HUES48 (cell line): Measurements from ENCODE around the gene RGS7.

Experiments used
- H3K27ac ChIP-seq: one replicate; pipeline ENCODE4 v1.7.0; 2013; ENCODE audit warnings: low read depth, low read length, inconsistent platforms
- H3K27me3 ChIP-seq: 2 replicates; pipeline ENCODE4 v1.6.1; 2013; ENCODE audit warnings: mild to moderate bottlenecking, low read length; ENCODE audit not compliant: control insufficient read depth, insufficient read depth
- H3K36me3 ChIP-seq: 2 replicates; pipeline ENCODE4 v1.6.1; 2013; ENCODE audit warnings: low read length; ENCODE audit not compliant: control insufficient read depth, insufficient read depth
- H3K4me1 ChIP-seq: 2 replicates; pipeline ENCODE4 v1.6.1; 2013; ENCODE audit warnings: mild to moderate bottlenecking, low read length; ENCODE audit not compliant: control insufficient read depth, insufficient read depth
- H3K4me3 ChIP-seq: 2 replicates; pipeline ENCODE4 v1.5.1; 2013; ENCODE audit warnings: mild to moderate bottlenecking, low read depth, low read length
- H3K9ac ChIP-seq: 2 replicates; pipeline ENCODE4 v1.6.1; 2013; ENCODE audit warnings: mild to moderate bottlenecking, low read depth, low read length, moderate library complexity
- H3K9me3 ChIP-seq: 2 replicates; pipeline ENCODE4 v1.6.1; 2013; ENCODE audit warnings: low read length; ENCODE audit not compliant: control insufficient read depth, insufficient read depth

RGS7 gene

DNA sequence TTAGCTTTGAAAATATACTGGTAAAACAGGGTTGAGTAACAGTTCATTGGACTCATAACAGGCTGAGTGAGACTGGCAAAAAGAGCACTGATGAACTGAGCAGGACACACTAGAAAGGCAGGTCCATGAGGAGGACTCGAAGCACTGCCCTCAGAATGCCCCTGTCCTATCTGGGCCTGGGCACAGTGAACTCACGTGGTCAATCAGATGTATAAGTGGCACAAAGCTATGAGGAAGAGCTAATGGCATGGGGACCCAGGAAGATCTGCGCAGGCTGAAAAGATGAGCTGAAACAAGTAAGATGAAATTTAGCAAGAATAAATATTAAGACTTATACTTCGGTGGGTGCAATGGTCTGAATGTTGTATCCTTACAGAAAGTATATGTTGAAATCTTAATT is 9.2 kb upstream of the RGS7 start:
- no peaks in the 10 kb centered on the region for H3K4me1 ChIP-seq
- no peak overlapping the region for H3K4me3 ChIP-seq
- H3K27ac ChIP-seq = no peak overlapping the region
- H3K27me3 ChIP-seq = no peaks in the 10 kb centered on the region
- H3K36me3 ChIP-seq = no peaks in the 10 kb centered on the region
- H3K9me3 ChIP-seq = no peaks in the 10 kb centered on the region
- no peak overlapping the region for H3K9ac ChIP-seq

DNA sequence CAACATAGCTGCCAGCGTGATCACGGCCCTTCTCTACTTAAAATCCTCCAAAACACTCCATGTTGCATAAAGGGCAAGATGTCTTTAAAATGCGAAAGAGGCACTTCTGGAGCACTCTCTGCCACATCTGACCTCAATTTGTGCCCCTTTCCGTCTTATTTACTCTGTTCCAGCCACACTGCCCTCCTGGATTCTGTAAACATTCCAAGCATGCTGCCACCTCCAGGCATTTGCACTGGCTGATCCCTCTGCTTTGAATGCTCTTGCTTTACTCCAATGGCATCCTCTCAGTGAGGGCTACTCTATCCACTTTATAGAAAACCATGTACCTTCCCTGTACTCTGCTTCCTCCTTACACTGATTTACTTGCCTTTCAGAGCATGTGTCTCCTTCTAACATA is 5.3 kb upstream of the RGS7 start:
- H3K4me3 ChIP-seq = no peak overlapping the region
- H3K27ac ChIP-seq = no peak overlapping the region
- H3K9me3 ChIP-seq = no peaks in the 10 kb centered on the region
- H3K9ac ChIP-seq = no peak overlapping the region
- peaks cover 13% of the 10 kb centered on the region for H3K27me3 ChIP-seq
- H3K4me1 ChIP-seq = 0 out of 2 replicates have a peak, but pooled peaks cover 3% of the 10 kb centered on the region
- no peaks in the 10 kb centered on the region for H3K36me3 ChIP-seq

DNA sequence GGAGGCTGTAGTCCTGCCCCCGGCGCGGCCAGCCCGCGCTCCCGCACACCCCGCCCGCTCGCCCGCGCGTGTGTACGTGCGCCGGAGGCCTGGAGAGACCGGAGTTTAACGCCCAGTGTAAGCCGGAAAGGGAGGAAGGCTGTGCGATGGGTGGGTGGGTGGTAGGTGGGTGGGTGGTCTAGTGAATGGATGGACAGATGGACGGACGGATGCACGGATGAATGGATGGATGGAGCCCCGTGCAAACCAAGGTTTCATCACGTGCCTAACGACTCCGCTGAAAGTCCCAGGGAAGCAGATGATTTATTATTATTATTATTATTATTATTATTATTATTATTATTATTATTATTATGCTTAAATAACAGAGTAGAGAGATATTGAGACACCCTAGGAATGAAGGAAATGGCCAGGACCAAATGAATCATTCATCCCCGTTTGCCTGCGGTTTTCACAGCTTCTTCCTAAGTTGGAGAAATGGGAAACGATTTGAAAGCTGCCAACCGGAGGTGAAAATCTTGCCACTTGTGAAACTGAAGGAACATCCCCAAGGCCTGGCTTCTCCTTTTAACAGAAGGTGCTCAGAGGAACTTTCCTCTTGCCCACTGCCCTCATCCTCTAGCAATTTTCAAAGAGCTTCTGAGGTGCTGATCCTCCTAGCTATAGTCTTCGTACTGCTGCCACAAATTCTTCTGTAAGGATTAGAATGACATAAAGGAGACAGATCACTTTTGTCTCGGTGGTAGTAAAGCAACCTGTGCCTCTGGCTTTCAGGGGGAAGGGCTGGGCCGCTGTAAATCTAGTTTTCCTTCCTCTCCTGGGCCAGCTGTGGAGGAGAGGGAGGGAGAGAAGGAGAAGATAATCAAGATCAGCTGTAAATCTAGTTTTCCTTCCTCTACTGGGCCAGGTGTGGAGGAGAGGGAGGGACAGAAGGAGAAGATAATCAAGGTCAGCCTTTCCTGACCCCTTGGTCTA is 648 bp upstream of the RGS7 start:
- no peaks in the 10 kb centered on the region for H3K36me3 ChIP-seq
- H3K27ac ChIP-seq = no peak overlapping the region
- H3K9me3 ChIP-seq = no peaks in the 10 kb centered on the region
- H3K4me1 ChIP-seq = peaks cover 3% of the 10 kb centered on the region; the same call in 1 of the 2 replicates
- H3K9ac ChIP-seq = no peak overlapping the region
- H3K4me3 ChIP-seq = peak overlapping the region; percentile 78
- peaks cover 32% of the 10 kb centered on the region for H3K27me3 ChIP-seq

DNA sequence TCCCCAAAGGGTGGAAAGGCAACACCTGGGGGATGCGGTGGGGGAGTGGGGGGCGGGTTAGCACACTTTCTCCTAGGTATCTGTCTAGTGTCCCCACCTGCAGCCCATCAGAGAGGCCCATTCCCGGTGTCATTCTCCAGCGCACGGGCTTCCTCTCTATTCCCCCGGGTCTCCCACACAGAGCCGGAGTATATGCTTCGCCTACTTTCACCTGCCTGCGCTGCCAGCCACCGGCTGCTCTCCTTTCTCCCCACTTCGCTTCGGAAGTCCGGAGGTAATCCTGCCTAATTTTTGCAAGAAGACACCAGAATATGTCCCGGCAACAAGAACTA is 852 bp downstream of the RGS7 start:
- Histone ChIP-seq H3K27me3 (peaks cover 32% of the 10 kb centered on the region), H3K4me3 (peak overlapping the region; percentile 78), H3K9me3 (no peaks in the 10 kb centered on the region), H3K4me1 (peaks cover 3% of the 10 kb centered on the region; the same call in 1 of the 2 replicates), H3K9ac (no peak overlapping the region), H3K27ac (no peak overlapping the region), H3K36me3 (no peaks in the 10 kb centered on the region)

DNA sequence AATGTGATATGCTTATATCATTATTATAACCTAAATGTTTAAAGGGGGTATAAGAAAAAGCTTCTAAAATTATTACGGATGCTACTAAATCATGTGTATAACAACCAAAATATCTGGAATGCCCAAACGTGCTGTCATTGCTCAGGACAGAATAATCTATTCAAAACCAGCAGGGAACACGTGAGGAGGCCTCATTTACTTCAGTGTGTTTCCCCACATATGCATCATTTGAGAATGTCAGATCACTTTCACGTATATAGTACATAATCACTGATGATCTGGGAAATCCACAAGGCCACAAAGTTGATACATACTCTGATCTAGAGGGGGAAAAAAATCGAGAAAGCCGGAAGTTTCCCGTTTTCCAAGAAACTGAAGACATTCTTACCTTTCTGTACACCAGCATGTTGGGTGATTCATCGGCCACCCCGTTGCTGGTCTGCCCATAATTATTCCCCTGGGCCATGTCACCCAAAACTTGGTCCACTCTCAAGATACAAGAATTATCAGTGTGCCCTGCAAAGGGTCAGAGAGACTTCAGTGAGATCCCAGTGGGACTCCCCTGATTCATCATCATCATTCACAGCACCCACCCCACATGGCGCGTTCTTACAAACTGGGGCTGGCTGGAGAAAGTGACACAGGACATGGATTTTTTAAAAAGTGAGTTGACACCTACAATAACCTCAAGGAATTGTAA is 1.5 kb downstream of the RGS7 start:
- H3K27ac ChIP-seq = no peak overlapping the region
- H3K27me3 ChIP-seq = peaks cover 32% of the 10 kb centered on the region
- H3K36me3 ChIP-seq = no peaks in the 10 kb centered on the region
- no peak overlapping the region for H3K4me3 ChIP-seq
- peaks cover 3% of the 10 kb centered on the region; the same call in 1 of the 2 replicates for H3K4me1 ChIP-seq
- H3K9ac ChIP-seq = no peak overlapping the region
- H3K9me3 ChIP-seq = no peaks in the 10 kb centered on the region

DNA sequence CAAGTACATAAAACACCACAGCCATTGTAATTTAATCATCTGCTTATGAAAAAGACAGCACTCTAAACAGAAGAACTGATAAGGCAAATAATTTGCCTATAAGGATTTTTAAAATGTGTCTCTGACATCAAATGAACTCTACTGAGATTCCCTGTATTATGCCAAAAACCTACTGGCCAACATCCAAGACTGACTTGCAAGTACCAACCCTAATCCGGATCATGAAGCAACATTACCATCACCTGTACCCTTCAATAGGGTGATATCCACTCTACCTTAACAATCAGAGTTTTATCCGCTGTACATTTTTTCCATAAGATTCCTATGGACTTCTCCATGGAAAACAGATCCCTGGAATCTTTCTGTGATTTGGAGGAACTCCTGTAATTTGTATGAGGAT is 4.6 kb downstream of the RGS7 start:
- no peaks in the 10 kb centered on the region for H3K9me3 ChIP-seq
- peaks cover 19% of the 10 kb centered on the region for H3K27me3 ChIP-seq
- H3K4me1 ChIP-seq = no peaks in the 10 kb centered on the region; the same call in 1 of the 2 replicates

DNA sequence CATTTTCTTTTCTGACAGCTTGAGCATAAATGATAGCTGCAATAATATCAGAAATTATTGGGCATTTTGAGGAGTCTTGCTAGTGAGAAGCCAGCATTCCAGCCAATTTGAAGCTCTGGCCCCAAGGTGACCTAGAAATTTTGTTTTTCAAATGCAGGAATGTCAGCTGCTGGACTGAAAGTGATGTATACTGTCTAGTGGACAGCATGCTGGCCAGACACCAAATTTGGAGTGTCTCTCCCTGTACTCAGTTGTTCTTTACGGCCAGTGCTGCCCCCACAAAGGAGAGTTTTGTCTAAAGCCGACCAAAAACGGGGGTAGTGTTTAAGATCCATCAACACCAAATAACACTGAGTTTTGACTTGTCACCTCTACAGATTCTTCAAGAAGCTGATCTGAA is 5.2 kb downstream of the RGS7 start:
- Histone ChIP-seq H3K9me3 (no peaks in the 10 kb centered on the region), H3K27me3 (peaks cover 18% of the 10 kb centered on the region), H3K4me1 (no peaks in the 10 kb centered on the region; the same call in 1 of the 2 replicates), H3K4me3 (no peak overlapping the region), H3K27ac (no peak overlapping the region), H3K9ac (no peak overlapping the region), H3K36me3 (no peaks in the 10 kb centered on the region)

More for the DNA sequence above, 4.6 kb downstream of the RGS7 start:
- Histone ChIP-seq H3K36me3 (no peaks in the 10 kb centered on the region), H3K4me3 (no peak overlapping the region), H3K9ac (no peak overlapping the region), H3K27ac (no peak overlapping the region)

DNA sequence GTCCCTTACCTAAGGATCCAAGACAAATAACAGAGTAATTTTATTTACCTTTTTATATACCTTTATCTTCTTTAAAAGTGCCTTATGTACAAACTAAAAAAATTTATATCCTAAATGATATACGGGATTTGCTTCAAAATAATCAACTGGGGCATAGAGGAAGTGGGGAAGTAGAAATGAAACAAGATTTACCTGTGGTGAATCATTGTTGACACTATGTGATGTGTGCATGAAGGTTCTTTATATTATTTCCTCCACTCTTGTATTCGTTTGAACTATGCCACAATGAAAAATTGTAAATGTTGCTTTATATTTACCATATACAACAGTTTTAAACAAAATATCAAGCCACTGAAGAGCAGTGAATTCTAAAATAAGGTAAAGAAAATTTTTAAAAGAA is 13.0 kb downstream of the RGS7 start:
- no peaks in the 10 kb centered on the region for H3K36me3 ChIP-seq
- no peaks in the 10 kb centered on the region for H3K4me1 ChIP-seq
- H3K9me3 ChIP-seq = no peaks in the 10 kb centered on the region
- H3K27me3 ChIP-seq = no peaks in the 10 kb centered on the region
- H3K4me3 ChIP-seq = no peak overlapping the region
- H3K27ac ChIP-seq = no peak overlapping the region
- H3K9ac ChIP-seq = no peak overlapping the region

DNA sequence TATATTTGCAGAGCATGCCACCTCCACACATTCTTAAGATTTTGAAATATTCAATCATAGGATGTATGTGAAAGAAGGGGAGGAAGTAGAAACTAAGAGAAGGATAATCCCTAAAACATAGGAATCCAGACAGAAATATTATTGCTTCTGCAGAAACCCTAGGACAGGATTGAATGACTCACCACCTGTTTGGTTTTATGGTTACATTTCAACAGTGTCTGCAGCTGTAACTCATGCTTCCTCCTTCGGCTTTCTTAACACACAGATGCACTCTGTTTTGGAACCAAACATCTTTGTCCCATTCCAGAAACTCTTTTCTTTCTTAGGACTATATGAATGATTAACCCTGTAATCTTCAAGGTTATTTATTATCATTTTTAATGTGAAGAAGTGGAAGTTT is 20.7 kb downstream of the RGS7 start:
- Histone ChIP-seq H3K27ac (no peak overlapping the region), H3K4me3 (no peak overlapping the region), H3K9ac (no peak overlapping the region), H3K36me3 (no peaks in the 10 kb centered on the region), H3K4me1 (no peaks in the 10 kb centered on the region), H3K27me3 (no peaks in the 10 kb centered on the region), H3K9me3 (no peaks in the 10 kb centered on the region)

DNA sequence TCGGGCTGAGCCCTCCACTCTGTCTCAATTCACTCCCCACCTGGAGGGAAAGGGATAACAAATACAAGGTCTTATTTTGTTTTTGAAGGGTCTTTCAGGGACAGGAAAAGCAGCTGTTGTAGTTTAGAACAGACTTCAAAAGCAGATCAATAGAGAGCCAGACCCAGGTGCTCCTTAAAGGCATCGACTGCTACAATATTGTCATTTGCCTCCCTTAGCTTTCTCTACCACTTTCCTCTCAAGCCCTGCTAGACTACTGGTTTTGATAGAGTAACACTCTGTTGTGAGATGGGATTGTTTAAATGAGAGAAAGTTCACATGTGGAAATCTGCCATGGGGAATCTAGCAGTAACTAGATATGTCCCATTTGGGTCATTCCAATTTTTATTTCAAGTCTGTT is 24.0 kb downstream of the RGS7 start:
- no peak overlapping the region for H3K27ac ChIP-seq
- H3K9ac ChIP-seq = no peak overlapping the region
- no peaks in the 10 kb centered on the region for H3K27me3 ChIP-seq
- no peaks in the 10 kb centered on the region for H3K4me1 ChIP-seq
- H3K9me3 ChIP-seq = no peaks in the 10 kb centered on the region
- H3K36me3 ChIP-seq = no peaks in the 10 kb centered on the region
- H3K4me3 ChIP-seq = no peak overlapping the region

DNA sequence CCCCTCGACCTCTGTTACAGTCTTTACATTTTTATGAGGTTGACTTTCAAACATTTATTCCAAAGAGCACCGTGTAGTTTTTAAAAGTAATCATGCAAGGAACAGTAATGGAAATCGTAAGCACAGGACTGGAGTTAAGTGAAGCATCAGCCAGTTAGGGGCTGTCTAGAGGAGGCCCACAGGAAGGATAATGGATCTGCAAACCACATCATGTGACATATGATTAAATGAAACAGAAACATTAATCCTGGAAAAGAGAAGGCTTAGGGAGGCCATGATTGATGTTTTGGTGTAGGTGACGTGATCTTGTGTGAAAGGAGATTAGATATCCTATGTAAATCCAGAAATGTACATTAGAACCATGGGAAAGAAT is 25.0 kb downstream of the RGS7 start:
- no peaks in the 10 kb centered on the region for H3K4me1 ChIP-seq
- H3K4me3 ChIP-seq = no peak overlapping the region
- H3K36me3 ChIP-seq = no peaks in the 10 kb centered on the region
- no peaks in the 10 kb centered on the region for H3K9me3 ChIP-seq
- H3K9ac ChIP-seq = no peak overlapping the region
- H3K27ac ChIP-seq = no peak overlapping the region
- H3K27me3 ChIP-seq = no peaks in the 10 kb centered on the region
